Activated naive CD8-positive, alpha-beta T cell (primary cell): ENCODE results near the gene LRP1B.
"Not testable (repeated sequence)": the region's sequence is repeated elsewhere in the genome, so short reads cannot be mapped to it uniquely, and the experiment has no call there.

ENCODE experiments used
- H3K27ac Mint-ChIP-seq: one replicate; pipeline ENCODE4 v1.8.0; 2021; ENCODE audit warnings: mixed read lengths
- H3K27me3 Mint-ChIP-seq: one replicate; pipeline ENCODE4 v1.8.0; 2021; ENCODE audit warnings: mixed read lengths
- H3K36me3 Mint-ChIP-seq: one replicate; pipeline ENCODE4 v1.8.0; 2021; ENCODE audit warnings: mixed read lengths
- H3K4me1 Mint-ChIP-seq: one replicate; pipeline ENCODE4 v1.8.0; 2021; ENCODE audit warnings: low read depth, mixed read lengths
- H3K4me3 Mint-ChIP-seq: one replicate; pipeline ENCODE4 v1.8.0; 2021; ENCODE audit warnings: mild to moderate bottlenecking, mixed read lengths
- H3K9me3 Mint-ChIP-seq: one replicate; pipeline ENCODE4 v1.8.0; 2021; ENCODE audit warnings: low read depth, mixed read lengths

Gene LRP1B

GRCh38 chr2:141871913-141872634, 258.7 kb downstream of the LRP1B start:
- Mint-ChIP-seq H3K27ac (no peak overlapping the region), H3K4me1 (no peaks in the 10 kb centered on the region), H3K9me3 (peaks cover 19% of the 10 kb centered on the region), H3K36me3 (no peaks in the 10 kb centered on the region), H3K4me3 (no peak overlapping the region), H3K27me3 (no peaks in the 10 kb centered on the region)

- peaks cover 21% of the 10 kb centered on the region for H3K9me3 Mint-ChIP-seq
These were observed 261.2 kb downstream of the LRP1B start for GRCh38 chr2:141869572-141869971.

GRCh38 chr2:141863964-141864363, 266.9 kb downstream of the LRP1B start:
- Mint-ChIP-seq H3K27ac (no peak overlapping the region), H3K9me3 (peaks cover 10% of the 10 kb centered on the region)

More at GRCh38 chr2:141869572-141869971, 261.2 kb downstream of the LRP1B start:
- Mint-ChIP-seq H3K4me3 (no peak overlapping the region), H3K27me3 (no peaks in the 10 kb centered on the region), H3K4me1 (no peaks in the 10 kb centered on the region), H3K27ac (no peak overlapping the region), H3K36me3 (no peaks in the 10 kb centered on the region)

GRCh38 chr2:141856215-141856919, 274.4 kb downstream of the LRP1B start:
- H3K9me3 Mint-ChIP-seq, result peaks cover 7% of the 10 kb centered on the region
- no peaks in the 10 kb centered on the region for H3K4me1 Mint-ChIP-seq
- H3K36me3 Mint-ChIP-seq, result no peaks in the 10 kb centered on the region
- no peak overlapping the region for H3K27ac Mint-ChIP-seq
- H3K4me3 Mint-ChIP-seq, result no peak overlapping the region
- H3K27me3 Mint-ChIP-seq, result no peaks in the 10 kb centered on the region

More at GRCh38 chr2:141863964-141864363, 266.9 kb downstream of the LRP1B start:
- Mint-ChIP-seq H3K36me3 (no peaks in the 10 kb centered on the region), H3K27me3 (no peaks in the 10 kb centered on the region), H3K4me1 (no peaks in the 10 kb centered on the region), H3K4me3 (no peak overlapping the region)

GRCh38 chr2:141848191-141848590, 282.6 kb downstream of the LRP1B start:
- H3K27me3 Mint-ChIP-seq, result no peaks in the 10 kb centered on the region
- H3K4me1 Mint-ChIP-seq, result no peaks in the 10 kb centered on the region
- H3K4me3 Mint-ChIP-seq, result no peak overlapping the region
- H3K9me3 Mint-ChIP-seq, result peaks cover 4% of the 10 kb centered on the region
- H3K27ac Mint-ChIP-seq, result no peak overlapping the region
- H3K36me3 Mint-ChIP-seq, result no peaks in the 10 kb centered on the region

GRCh38 chr2:141844231-141844630, 286.6 kb downstream of the LRP1B start:
- H3K27me3 Mint-ChIP-seq, result no peaks in the 10 kb centered on the region
- peaks cover 3% of the 10 kb centered on the region for H3K9me3 Mint-ChIP-seq
- peaks cover 2% of the 10 kb centered on the region for H3K36me3 Mint-ChIP-seq
- H3K4me3 Mint-ChIP-seq, result no peak overlapping the region
- H3K4me1 Mint-ChIP-seq, result no peaks in the 10 kb centered on the region
- no peak overlapping the region for H3K27ac Mint-ChIP-seq

- H3K9me3 Mint-ChIP-seq, result peaks cover 12% of the 10 kb centered on the region
- H3K4me3 Mint-ChIP-seq, result no peak overlapping the region
- H3K4me1 Mint-ChIP-seq, result no peaks in the 10 kb centered on the region
- H3K27ac Mint-ChIP-seq, result no peak overlapping the region
- no peaks in the 10 kb centered on the region for H3K36me3 Mint-ChIP-seq
- H3K27me3 Mint-ChIP-seq, result no peaks in the 10 kb centered on the region
These were observed 295.7 kb downstream of the LRP1B start for GRCh38 chr2:141835103-141835502.

GRCh38 chr2:141828761-141829160, 302.1 kb downstream of the LRP1B start:
- H3K36me3 Mint-ChIP-seq, result no peaks in the 10 kb centered on the region
- no peaks in the 10 kb centered on the region for H3K27me3 Mint-ChIP-seq
- no peaks in the 10 kb centered on the region for H3K4me1 Mint-ChIP-seq

GRCh38 chr2:141824790-141825189, 306.0 kb downstream of the LRP1B start:
- Mint-ChIP-seq H3K27ac (no peak overlapping the region), H3K9me3 (peaks cover 5% of the 10 kb centered on the region), H3K4me3 (no peak overlapping the region), H3K27me3 (no peaks in the 10 kb centered on the region), H3K36me3 (no peaks in the 10 kb centered on the region), H3K4me1 (no peaks in the 10 kb centered on the region)

More at GRCh38 chr2:141828761-141829160, 302.1 kb downstream of the LRP1B start:
- Mint-ChIP-seq H3K4me3 (no peak overlapping the region), H3K9me3 (peaks cover 12% of the 10 kb centered on the region), H3K27ac (no peak overlapping the region)

- Mint-ChIP-seq H3K36me3 (no peaks in the 10 kb centered on the region), H3K27ac (no peak overlapping the region), H3K4me1 (no peaks in the 10 kb centered on the region), H3K9me3 (no peaks in the 10 kb centered on the region), H3K4me3 (no peak overlapping the region), H3K27me3 (no peaks in the 10 kb centered on the region)
These were observed 309.9 kb downstream of the LRP1B start for GRCh38 chr2:141820893-141821292.

- peaks cover 15% of the 10 kb centered on the region for H3K9me3 Mint-ChIP-seq
- H3K4me1 Mint-ChIP-seq, H3K36me3 Mint-ChIP-seq, H3K27ac Mint-ChIP-seq, H3K27me3 Mint-ChIP-seq, H3K4me3 Mint-ChIP-seq: not testable (repeated sequence)
These were observed 315.5 kb downstream of the LRP1B start for GRCh38 chr2:141815320-141815719.

GRCh38 chr2:141814150-141814549, 316.7 kb downstream of the LRP1B start:
- no peaks in the 10 kb centered on the region for H3K4me1 Mint-ChIP-seq
- no peaks in the 10 kb centered on the region for H3K27me3 Mint-ChIP-seq
- H3K9me3 Mint-ChIP-seq, result peaks cover 15% of the 10 kb centered on the region
- H3K4me3 Mint-ChIP-seq, result no peak overlapping the region
- H3K36me3 Mint-ChIP-seq, result no peaks in the 10 kb centered on the region
- no peak overlapping the region for H3K27ac Mint-ChIP-seq

GRCh38 chr2:141810148-141810547, 320.7 kb downstream of the LRP1B start:
- Mint-ChIP-seq H3K36me3 (no peaks in the 10 kb centered on the region), H3K27me3 (no peaks in the 10 kb centered on the region), H3K4me3 (no peak overlapping the region), H3K4me1 (no peaks in the 10 kb centered on the region), H3K27ac (no peak overlapping the region), H3K9me3 (peaks cover 19% of the 10 kb centered on the region)

- peaks cover 5% of the 10 kb centered on the region for H3K9me3 Mint-ChIP-seq
- H3K36me3 Mint-ChIP-seq, result no peaks in the 10 kb centered on the region
- H3K4me3 Mint-ChIP-seq, result no peak overlapping the region
- no peaks in the 10 kb centered on the region for H3K27me3 Mint-ChIP-seq
- no peak overlapping the region for H3K27ac Mint-ChIP-seq
- H3K4me1 Mint-ChIP-seq, result no peaks in the 10 kb centered on the region
These were observed 324.7 kb downstream of the LRP1B start for GRCh38 chr2:141806090-141806489.

- Mint-ChIP-seq H3K4me1 (no peaks in the 10 kb centered on the region), H3K4me3 (no peak overlapping the region), H3K27me3 (no peaks in the 10 kb centered on the region), H3K27ac (no peak overlapping the region), H3K36me3 (no peaks in the 10 kb centered on the region), H3K9me3 (peaks cover 7% of the 10 kb centered on the region)
These were observed 325.5 kb downstream of the LRP1B start for GRCh38 chr2:141805302-141805701.
